Neural progenitor cell (in vitro differentiated cells): ENCODE results near the gene ASB1. TPM values are rescaled to one million over a fixed set of nuclear protein-coding genes. Genes with fewer than 3 reads are reported as not detected.

Experiments used
- DNase-seq: peaks from one replicate; pipeline ENCODE4 v3.0.0-alpha.2; 2016; ENCODE audit warnings: low spot score
- H2AFZ ChIP-seq: fragments of 200-600 bp; sonication (generic); replicated peaks from 2 replicates; pipeline ENCODE4 v1.6.1; 2016; ENCODE audit warnings: antibody characterized with exemption
- H3F3A ChIP-seq: fragments of 200-600 bp; sonication (generic); 2 replicates; pipeline ENCODE4 v1.6.1; 2016; ENCODE audit warnings: antibody characterized with exemption, low read depth
- H3K27ac ChIP-seq: fragments of 200-600 bp; sonication (generic); 2 replicates; pipeline ENCODE4 v1.5.1; 2016; ENCODE audit warnings: mild to moderate bottlenecking
- H3K27me3 ChIP-seq: fragments of 200-600 bp; sonication (generic); 2 replicates; pipeline ENCODE4 v1.6.1; 2016; ENCODE audit warnings: mild to moderate bottlenecking, moderate library complexity
- H3K36me3 ChIP-seq: fragments of 200-600 bp; sonication (generic); 2 replicates; pipeline ENCODE4 v1.5.1; 2016
- H3K4me1 ChIP-seq: fragments of 200-600 bp; sonication (generic); 2 replicates; pipeline ENCODE4 v1.6.1; 2016; ENCODE audit warnings: mixed run types
- H3K4me2 ChIP-seq: fragments of 200-600 bp; sonication (generic); 2 replicates; pipeline ENCODE4 v1.6.1; 2016
- H3K4me3 ChIP-seq: fragments of 200-600 bp; sonication (generic); 2 replicates; pipeline ENCODE4 v1.5.1; 2016
- H3K79me2 ChIP-seq: fragments of 200-600 bp; sonication (generic); 2 replicates; pipeline ENCODE4 v1.6.1; 2016; ENCODE audit warnings: low read depth
- H3K9ac ChIP-seq: fragments of 200-600 bp; sonication (generic); 2 replicates; pipeline ENCODE4 v1.6.1; 2016
- H3K9me3 ChIP-seq: fragments of 200-600 bp; sonication (generic); 2 replicates; pipeline ENCODE4 v1.5.1; 2016; ENCODE audit warnings: low read depth
- H4K20me1 ChIP-seq: fragments of 200-600 bp; sonication (generic); 2 replicates; pipeline ENCODE4 v1.6.1; 2016; ENCODE audit warnings: low read depth
- H3K27ac Mint-ChIP-seq: 3 replicates; pipeline ENCODE4 v1.8.0; 2021; ENCODE audit warnings: mixed read lengths
- H3K27me3 Mint-ChIP-seq: 2 replicates; pipeline ENCODE4 v1.8.0; 2022; ENCODE audit warnings: low read depth, mild to moderate bottlenecking, inconsistent platforms, moderate library complexity, mixed read lengths; ENCODE audit not compliant: insufficient read depth
- H3K36me3 Mint-ChIP-seq: 3 replicates; pipeline ENCODE4 v1.8.0; 2021; ENCODE audit warnings: mixed read lengths
- H3K4me1 Mint-ChIP-seq: 3 replicates; pipeline ENCODE4 v1.8.0; 2021; ENCODE audit warnings: mixed read lengths
- H3K4me3 Mint-ChIP-seq: 3 replicates; pipeline ENCODE4 v1.8.0; 2021; ENCODE audit warnings: mild to moderate bottlenecking, moderate library complexity, mixed read lengths
- H3K9me3 Mint-ChIP-seq: 3 replicates; pipeline ENCODE4 v1.8.0; 2020; ENCODE audit warnings: mixed read lengths
- EZH2 ChIP-seq: fragments of 200-600 bp; sonication (generic); IDR thresholded peaks from 2 replicates; pipeline ENCODE4 v1.6.1; 2017; ENCODE audit warnings: antibody characterized with exemption, mild to moderate bottlenecking, moderate library complexity
- EZH2phosphoT487 ChIP-seq: fragments of 200-600 bp; sonication (generic); IDR thresholded peaks from 2 replicates; pipeline ENCODE4 v1.6.1; 2017; ENCODE audit warnings: antibody characterized with exemption
- total RNA-seq: library from RNA; depleted of rRNA; stranded (reverse); fragments of >200 nt; gene quantifications from 2 replicates; pipeline ENCODE4 v1.2.3, GENCODE V29; 2015; ENCODE audit warnings: low replicate concordance
- TF ChIP-seq, protein P1 (sequence below): fragments of 200-600 bp; sonication (generic); IDR thresholded peaks from 2 replicates; pipeline ENCODE4 v1.5.1; 2017; ENCODE audit warnings: antibody characterized with exemption, mild to moderate bottlenecking

Gene ASB1
- total RNA-seq, 1 donor from 2014 or later, result 29.2 TPM

- H3K36me3 Mint-ChIP-seq, result peaks cover 33% of the 10 kb centered on the region
- H2AFZ ChIP-seq, result no peak overlapping the region
- no peak overlapping the region for H3K27ac ChIP-seq
- peaks cover 26% of the 10 kb centered on the region for H3K4me1 Mint-ChIP-seq
- no peak for DNase-seq
- H3K4me1 ChIP-seq, result no peaks in the 10 kb centered on the region
- H3K9me3 ChIP-seq, result no peaks in the 10 kb centered on the region
- no peak overlapping the region for H3K4me3 ChIP-seq
- H3K4me3 Mint-ChIP-seq, result no peak overlapping the region
- TF ChIP-seq EZH2phosphoT487 (no peak), EZH2 (no peak)
- TF ChIP-seq, protein P1, sequence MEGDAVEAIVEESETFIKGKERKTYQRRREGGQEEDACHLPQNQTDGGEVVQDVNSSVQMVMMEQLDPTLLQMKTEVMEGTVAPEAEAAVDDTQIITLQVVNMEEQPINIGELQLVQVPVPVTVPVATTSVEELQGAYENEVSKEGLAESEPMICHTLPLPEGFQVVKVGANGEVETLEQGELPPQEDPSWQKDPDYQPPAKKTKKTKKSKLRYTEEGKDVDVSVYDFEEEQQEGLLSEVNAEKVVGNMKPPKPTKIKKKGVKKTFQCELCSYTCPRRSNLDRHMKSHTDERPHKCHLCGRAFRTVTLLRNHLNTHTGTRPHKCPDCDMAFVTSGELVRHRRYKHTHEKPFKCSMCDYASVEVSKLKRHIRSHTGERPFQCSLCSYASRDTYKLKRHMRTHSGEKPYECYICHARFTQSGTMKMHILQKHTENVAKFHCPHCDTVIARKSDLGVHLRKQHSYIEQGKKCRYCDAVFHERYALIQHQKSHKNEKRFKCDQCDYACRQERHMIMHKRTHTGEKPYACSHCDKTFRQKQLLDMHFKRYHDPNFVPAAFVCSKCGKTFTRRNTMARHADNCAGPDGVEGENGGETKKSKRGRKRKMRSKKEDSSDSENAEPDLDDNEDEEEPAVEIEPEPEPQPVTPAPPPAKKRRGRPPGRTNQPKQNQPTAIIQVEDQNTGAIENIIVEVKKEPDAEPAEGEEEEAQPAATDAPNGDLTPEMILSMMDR, result no peak
- peaks cover 30% of the 10 kb centered on the region for H4K20me1 ChIP-seq
- H3K9me3 Mint-ChIP-seq, result no peaks in the 10 kb centered on the region
- H3K36me3 ChIP-seq, result no peaks in the 10 kb centered on the region
- no peak overlapping the region for H3K27ac Mint-ChIP-seq
- H3F3A ChIP-seq, result no peaks in the 10 kb centered on the region
- peaks cover 47% of the 10 kb centered on the region for H3K79me2 ChIP-seq
- no peak overlapping the region for H3K9ac ChIP-seq
- no peak overlapping the region for H3K4me2 ChIP-seq
- no peaks in the 10 kb centered on the region for H3K27me3 Mint-ChIP-seq
- H3K27me3 ChIP-seq, result no peaks in the 10 kb centered on the region
These were observed 17.5 kb downstream of the ASB1 start for GRCh38 chr2:238444242-238444641.

- Histone ChIP-seq H3F3A (no peaks in the 10 kb centered on the region), H3K4me3 (no peak overlapping the region), H3K9ac (no peak overlapping the region), H3K27ac (no peak overlapping the region), H3K79me2 (peaks cover 33% of the 10 kb centered on the region), H2AFZ (no peak overlapping the region), H3K9me3 (no peaks in the 10 kb centered on the region), H3K36me3 (no peaks in the 10 kb centered on the region), H3K27me3 (no peaks in the 10 kb centered on the region), H3K4me2 (no peak overlapping the region), H3K4me1 (no peaks in the 10 kb centered on the region), H4K20me1 (peaks cover 35% of the 10 kb centered on the region)
- Mint-ChIP-seq H3K4me1 (peaks cover 25% of the 10 kb centered on the region), H3K36me3 (peaks cover 42% of the 10 kb centered on the region), H3K27me3 (no peaks in the 10 kb centered on the region), H3K9me3 (no peaks in the 10 kb centered on the region), H3K4me3 (no peak overlapping the region), H3K27ac (no peak overlapping the region)
- TF ChIP-seq, protein P1, result no peak
- no peak for DNase-seq
These were observed 18.9 kb downstream of the ASB1 start for GRCh38 chr2:238445409-238446190.

DNA sequence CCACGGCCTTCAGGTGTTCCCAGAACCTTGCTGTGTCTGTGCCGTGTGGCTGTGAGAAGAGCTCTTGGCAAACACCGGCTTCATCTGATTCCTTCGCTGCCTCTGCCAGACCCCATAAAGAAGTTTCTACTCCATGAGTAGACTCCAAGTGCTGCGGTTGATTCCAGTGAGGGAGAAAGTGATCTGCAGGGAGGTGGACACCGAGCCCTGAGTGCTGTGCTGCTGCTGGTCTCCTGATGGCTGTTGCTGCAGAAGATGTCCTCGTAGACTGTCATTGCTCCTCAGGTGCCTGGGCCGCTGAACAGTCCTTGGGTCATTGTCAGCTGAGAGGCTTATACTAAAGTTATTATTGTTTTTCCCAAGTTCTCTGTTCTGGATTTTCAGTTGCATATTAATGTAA lies 19.6 kb downstream of the ASB1 start:
- Histone ChIP-seq H3K79me2 (peaks cover 26% of the 10 kb centered on the region), H4K20me1 (peaks cover 28% of the 10 kb centered on the region), H3K4me2 (no peak overlapping the region), H3K27me3 (no peaks in the 10 kb centered on the region), H3K36me3 (no peaks in the 10 kb centered on the region), H3K9ac (no peak overlapping the region), H3F3A (no peaks in the 10 kb centered on the region), H3K4me3 (no peak overlapping the region), H3K27ac (no peak overlapping the region), H3K4me1 (no peaks in the 10 kb centered on the region), H2AFZ (no peak overlapping the region), H3K9me3 (no peaks in the 10 kb centered on the region)
- Mint-ChIP-seq H3K9me3 (no peaks in the 10 kb centered on the region), H3K27me3 (no peaks in the 10 kb centered on the region), H3K27ac (no peak overlapping the region), H3K4me3 (no peak overlapping the region), H3K36me3 (peaks cover 49% of the 10 kb centered on the region), H3K4me1 (peaks cover 17% of the 10 kb centered on the region)
- DNase-seq, result no peak
- TF ChIP-seq EZH2phosphoT487 (no peak), EZH2 (no peak)
- TF ChIP-seq, protein P1, result no peak
